GM18951 (cell line): ENCODE measurements around the gene DGCR2.

Experiments used
- POLR2A ChIP-seq: IDR thresholded peaks from 4 replicates; pipeline ENCODE4 v1.6.1; 2011; ENCODE audit warnings: mild to moderate bottlenecking; ENCODE audit not compliant: insufficient read length, insufficient read depth; ENCODE audit errors: extremely low read depth
- in situ Hi-C: fragments of 300-500 bp; cut with MboI; formaldehyde crosslinking; loops from one replicate; pipeline ENCODE4 v1.12.0; 2022; ENCODE audit warnings: low sequenced_read_pairs, mixed read lengths, inconsistent platforms; ENCODE audit not compliant: unreplicated experiment

The DGCR2 gene

DNA sequence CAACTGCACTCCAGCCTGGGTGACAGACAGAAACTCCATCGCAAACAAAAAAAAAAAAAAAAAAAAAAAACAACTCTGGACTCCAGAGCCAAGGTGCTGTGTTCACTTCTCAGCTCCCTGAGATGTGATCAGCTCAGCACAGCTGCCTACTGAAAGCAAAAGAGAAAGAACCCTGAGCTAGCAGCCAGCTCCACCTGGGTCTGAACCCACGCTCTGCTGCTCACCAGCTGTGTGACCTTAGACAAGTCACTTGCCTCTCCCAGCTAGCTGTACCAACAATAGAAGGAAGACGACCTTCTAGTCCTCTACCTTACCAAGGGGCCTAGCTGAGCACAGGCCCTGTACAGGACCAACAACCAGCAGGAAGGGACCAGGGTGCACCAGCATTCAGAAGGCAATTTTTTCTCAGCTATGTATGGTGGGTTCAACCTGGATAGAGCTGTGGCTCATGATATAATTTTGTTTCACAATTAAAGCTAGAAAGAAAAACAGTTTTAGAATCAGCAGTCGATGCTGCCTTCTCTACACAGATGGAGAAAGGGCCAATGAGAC, 3.8 kb downstream of the DGCR2 start:
- in situ Hi-C loops: no loop called here
- no peak for TF ChIP-seq POLR2A

DNA sequence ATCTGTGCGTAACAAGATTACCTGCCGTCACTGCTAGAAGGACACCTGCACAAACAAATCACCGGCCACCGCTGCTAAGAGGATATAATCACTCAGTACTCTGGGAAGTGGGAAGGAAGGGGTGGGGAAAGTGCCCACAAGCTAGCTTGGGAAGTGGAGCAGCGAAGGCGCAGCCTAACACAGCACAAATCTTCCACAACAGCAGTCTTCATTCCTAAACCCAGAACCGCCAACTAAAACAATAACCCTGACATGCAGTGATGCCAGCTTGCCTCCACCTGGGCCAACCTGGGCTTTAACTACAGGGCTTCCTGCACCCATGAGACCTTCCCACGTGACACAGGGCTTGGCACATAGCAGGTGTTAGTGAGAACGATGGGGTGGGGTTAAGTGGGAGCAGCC, 5.1 kb downstream of the DGCR2 start:
- no peak for TF ChIP-seq POLR2A
- in situ Hi-C loops: no loop called here

DNA sequence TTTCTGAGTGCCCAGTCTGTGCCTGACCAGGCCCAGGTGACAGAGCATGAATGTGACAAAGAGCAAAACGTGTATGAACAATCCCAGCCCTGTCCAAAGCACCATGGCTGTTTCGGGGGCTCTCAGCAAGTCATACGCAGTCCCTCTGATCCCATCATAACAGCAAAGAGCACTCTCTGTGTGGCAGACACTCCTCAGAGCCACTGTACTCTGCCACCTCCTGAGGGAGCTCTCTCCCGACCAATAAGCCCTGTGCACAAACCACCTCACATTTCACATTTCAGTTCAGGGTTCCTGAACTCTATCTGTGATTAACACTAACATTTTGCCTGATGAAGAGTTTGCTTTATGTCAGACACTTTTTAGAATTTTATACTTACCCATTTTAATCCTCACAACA, 6.6 kb downstream of the DGCR2 start:
- no peak for TF ChIP-seq POLR2A
- in situ Hi-C loops: no loop called here

DNA sequence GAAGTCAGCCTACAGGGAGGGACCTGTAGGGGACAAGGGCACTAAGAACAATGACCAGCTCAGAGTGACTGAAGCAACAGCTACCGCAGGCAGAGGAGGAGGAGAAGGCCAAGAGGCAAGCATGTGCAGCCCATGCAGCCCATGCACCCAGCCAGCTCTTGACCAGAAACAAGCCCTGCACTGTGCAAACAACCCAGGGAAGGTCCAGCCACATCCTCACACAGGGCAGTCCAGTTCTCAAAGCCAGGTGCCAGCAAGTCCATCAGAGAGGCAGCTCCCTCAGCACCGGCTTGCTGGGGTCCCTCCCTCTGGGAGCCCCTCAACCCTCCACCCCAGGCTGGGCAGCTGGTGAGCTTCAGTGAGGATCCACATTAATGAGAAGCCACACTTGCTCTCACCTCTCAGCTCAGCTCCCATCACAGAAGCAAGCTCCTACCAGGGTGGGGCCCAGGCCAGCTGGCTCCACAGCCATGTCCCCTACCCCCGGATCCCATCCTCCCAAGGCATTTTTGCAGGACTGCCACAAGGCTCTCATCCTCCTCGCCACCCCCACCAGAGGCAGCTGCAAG, 7.1 kb downstream of the DGCR2 start:
- in situ Hi-C loops: no loop called here

DNA sequence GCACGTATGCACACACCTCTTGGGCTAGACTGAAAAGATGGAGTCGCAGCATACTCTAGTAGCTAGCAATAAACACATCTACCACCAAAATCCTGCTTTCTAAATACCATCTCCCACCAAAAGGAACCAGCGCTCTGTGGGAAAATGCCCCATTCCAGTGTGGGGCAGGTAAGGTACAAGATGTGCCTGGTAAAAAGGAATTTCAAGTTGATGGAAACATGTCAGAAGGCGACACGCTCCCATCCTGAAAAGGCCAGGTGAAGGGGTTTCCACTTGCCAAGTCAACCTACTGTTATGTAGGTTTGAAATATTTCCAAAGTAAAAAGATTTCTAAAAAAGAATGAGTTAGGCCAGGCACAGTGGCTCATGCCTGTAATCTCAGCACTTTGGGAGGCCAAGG, 8.8 kb downstream of the DGCR2 start:
- in situ Hi-C loops: no loop called here

More for the DNA sequence above, 7.1 kb downstream of the DGCR2 start:
- no peak for TF ChIP-seq POLR2A

DNA sequence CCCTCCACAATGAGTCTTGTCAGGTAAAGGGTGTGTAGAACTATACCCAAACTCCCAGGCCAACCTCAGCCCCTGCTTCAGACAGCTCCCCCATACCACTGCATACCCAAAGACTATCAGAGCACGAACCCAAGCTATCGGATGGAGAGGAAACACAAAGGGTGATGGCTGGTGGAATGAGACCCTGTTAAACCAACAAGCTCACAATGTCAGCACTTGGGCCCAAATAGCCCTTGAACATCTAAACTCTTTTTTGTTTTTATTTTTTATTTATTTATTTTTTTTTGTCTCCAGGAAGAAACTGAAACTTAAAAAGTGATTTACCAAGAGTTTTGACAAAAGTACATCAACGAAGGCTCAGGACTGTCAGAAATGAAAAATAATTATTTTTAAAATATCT, 10.6 kb downstream of the DGCR2 start:
- no peak for TF ChIP-seq POLR2A
- in situ Hi-C loops: no loop called here

More for the DNA sequence above, 8.8 kb downstream of the DGCR2 start:
- TF ChIP-seq POLR2A: no peak

DNA sequence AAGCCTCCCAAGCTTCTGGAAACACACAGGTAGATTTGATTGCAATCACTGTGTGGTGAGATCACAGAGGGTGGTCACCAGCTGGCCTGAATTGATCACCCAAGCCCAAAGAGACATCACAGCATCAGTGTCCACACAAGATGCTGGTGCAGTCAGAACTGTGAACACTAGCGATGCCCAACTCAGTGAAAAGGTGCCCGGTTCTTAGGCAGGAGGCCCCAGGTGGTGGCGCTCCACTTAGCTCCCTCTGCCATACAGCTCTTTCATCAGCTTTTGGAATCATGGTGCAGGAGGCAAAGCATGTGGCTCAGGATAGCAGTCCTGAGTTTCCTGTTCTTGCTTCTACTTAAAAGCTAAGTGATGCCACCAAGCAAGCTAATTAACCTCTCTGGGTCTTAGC, 11.1 kb downstream of the DGCR2 start:
- TF ChIP-seq POLR2A: no peak
- in situ Hi-C loops: no loop called here

DNA sequence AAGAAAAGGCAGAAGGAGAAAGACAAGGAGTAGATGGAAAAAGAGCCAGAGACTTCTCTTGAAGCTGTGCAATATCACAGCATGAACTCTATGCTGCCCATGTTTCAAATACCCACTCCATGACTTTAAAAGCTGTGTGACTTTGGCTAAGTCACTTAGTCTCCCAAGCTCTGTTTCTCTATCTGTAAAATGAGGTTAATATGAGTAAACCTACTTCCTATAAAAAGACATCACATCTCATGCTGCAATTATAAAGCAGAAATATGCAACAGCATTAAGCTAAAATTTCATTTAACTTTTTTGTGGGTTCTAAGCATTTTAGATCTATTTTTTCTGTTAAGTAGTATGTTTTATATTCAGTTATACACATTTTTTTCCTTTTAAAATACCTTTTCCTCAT, 11.6 kb downstream of the DGCR2 start:
- no peak for TF ChIP-seq POLR2A
- in situ Hi-C loops: no loop called here

DNA sequence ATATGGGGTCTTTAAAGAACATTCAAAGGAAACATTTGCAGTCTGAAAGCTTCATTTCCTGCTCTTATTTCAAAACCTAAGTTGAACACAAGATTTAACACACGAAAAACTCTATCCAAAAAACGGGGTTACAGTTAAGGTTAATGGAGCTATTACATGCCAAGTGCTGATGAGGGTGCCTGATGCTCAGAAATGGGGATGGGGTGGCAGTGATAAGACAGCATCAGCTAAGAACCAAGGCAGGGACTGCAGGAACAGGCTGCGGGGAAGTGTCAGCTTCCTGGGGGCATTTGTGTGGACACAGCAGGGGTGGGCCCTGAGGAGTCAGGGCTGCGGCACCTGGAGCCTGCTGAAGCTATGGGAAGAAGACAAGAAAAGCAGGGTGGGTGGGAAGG, 12.2 kb downstream of the DGCR2 start:
- no peak for TF ChIP-seq POLR2A
- in situ Hi-C loops: no loop called here

DNA sequence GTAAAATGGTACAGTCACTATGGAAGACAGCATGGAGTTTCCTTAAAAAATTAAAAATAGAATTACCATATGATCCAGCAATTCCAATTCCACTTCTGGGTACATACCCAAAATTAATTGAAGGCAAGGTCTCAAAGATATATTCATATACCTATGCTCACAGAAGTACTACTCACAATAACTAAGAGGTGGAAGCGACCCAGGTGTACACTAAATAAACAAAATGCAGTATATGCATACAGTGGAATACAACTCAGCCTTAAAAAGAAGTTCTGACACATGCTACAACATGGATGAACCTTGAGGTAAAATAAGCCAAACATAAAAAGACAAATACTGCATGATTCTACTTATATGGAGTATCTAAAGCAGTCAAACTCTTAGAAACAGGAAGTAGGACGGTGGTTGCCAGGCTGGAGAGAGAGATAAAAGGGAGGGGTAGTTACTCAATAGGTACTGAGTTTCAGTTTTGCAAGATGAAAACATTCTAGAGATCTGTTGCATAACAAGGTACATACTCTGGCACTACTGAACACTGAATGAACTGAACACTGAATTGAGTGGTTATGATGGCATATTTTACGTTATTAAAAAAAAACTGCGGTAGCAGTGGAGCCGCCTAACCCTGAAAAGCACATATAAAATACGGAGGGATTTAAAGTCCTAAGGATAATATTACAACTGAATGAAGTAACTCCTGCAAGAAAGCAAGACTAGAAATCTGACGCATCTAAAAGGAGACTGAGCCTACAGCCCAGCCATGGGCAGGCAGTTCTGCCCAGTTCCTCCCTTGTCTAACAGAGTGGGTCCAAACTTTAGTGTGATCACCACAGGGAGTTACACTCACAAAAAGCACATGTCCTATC, 12.8 kb downstream of the DGCR2 start:
- no peak for TF ChIP-seq POLR2A
- in situ Hi-C loops: no loop called here

DNA sequence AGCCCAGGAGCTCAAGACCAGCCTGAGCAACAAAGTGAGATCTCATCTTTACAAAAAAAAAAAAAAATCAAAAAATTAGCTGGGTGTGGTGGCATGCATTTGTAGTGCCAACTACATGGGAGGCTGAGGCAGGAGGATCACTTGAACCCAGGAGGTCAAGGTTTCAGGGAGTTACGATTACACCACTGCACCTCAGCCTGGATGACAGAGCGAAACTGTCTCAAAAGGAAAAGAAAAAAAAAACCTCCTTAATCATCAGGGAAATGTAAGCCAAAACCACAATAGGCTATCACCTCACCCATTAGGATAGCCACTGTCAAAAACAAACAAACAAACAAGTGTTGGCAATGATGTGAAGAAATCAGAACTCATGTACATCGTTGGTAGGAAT, 13.4 kb downstream of the DGCR2 start:
- in situ Hi-C loops: no loop called here
- no peak for TF ChIP-seq POLR2A

DNA sequence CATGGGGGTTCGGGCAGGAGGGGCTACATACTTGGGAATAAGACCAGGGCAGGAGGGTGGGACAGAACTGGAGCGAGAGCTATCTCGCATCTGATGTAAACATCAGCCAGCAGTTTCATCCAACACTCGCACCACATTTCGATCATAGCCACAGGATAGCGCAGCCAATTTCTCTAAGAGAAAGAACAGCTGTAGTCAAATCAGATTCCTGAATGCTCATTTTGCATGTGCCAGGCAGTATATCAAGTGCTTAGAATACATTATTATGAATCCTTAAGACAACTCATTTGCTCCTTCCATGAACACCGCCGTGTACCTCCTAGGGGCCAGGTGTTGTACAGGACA, 14.5 kb downstream of the DGCR2 start:
- in situ Hi-C loops: no loop called here
- no peak for TF ChIP-seq POLR2A

DNA sequence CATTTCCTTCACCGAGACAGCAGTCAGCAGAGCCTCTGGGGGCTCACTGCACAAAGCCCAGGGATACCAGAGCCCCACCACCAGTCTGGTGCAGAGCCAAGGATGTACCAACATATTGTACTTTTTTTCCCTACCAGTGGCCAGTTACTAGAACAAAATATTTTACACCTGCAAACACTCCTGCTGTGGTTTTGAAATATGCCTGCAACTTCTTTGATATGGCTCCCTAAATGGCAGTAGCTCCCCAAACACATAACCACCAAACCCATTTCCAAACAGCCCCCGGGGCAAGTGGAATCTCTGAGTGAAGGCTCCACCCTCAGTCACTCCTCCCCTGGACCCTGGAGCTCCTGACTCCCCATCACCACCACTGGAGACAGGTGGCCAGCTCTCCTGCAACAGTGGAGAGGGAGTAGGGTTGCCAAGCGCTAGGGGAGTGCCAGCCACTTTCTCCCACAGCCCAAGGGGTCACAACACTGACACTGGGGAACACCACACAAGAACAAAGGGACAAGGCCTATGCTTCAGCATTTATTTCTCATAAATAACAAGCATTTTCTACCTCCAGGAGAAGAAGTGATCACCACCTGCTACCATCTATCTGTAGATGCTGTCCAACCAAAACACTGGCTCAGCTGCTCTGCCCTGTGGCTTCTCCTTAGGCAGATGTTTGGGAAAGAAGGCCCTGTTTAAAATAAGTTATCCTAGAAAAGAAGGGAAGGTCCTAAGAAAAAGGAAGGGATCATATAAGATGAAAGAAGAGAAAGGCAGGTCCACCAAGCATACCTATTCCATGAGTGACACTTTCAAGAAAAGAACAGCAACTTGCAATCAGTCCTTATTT, 15.1 kb downstream of the DGCR2 start:
- no peak for TF ChIP-seq POLR2A
- in situ Hi-C loops: no loop called here

DNA sequence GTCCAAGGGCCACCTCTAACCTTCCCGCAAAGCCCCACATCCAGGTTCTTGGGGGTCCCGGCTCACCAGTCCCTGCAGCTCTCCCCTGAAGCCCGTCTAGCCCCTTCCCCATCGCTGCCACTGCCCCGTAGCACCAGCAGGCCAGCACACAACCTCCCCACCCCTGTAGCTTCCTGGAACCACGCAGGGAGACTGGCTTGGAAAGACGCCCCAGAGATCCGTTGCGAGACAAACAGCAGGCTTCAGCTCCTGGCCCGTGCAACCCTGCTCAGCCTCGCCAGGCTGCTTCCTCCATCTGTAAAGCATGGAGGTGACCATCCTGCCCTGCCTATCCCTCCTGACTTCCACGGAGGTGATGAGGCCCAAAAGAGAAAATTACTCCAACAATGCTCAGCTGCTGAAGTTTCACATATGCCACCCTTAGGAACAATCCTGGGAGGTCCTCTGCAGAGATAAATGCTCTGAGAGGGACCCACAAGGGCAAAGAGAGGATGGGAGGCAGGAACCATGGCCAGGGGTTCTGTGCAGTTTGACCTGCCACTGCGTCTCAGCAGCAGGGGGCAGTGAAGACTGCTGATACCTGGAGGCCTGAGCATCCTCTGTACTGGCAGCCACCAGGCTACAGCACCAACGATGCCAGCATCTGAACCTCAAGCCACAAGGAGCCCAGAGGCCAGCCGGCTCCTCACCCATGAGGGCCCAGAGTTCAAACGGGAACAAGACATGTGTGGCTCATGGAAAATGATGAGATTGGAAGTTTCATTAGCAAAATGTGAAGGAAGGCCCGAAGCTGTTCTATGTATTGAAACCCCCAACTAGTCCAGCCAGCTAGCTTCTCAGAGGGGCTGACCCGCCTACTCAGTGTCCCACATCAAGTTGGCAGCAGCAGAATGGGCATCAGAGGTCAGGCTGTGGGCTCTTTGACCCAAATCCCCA, 16.1 kb downstream of the DGCR2 start:
- no peak for TF ChIP-seq POLR2A
- in situ Hi-C loops: no loop called here
